Uterus (tissue), 2 donors: ENCODE measurements around the gene SHTN1.

ENCODE experiments used
- CTCF ChIP-seq, 4 experiments: fragments of 200-600 bp in 2 of 4; fragments of 450-650 bp in 2 of 4; sonication (generic) in 2 of 4; IDR thresholded peaks; one replicate each; pipeline ENCODE4 v1.5.1; 2016 to 2019; ENCODE audit warnings: antibody characterized with exemption in 4 of 4, mild to moderate bottlenecking in 2 of 4, moderate library complexity in 1 of 4
- POLR2A ChIP-seq, 2 donors: fragments of 450-650 bp; IDR thresholded peaks; one replicate each; pipeline ENCODE4 v1.6.1; 2016; ENCODE audit warnings: antibody characterized with exemption in 2 of 2, mild to moderate bottlenecking in 1 of 2, moderate library complexity in 1 of 2

GRCh38 chr10:117004227-117005025 is 561 bp downstream of the SHTN1 start:
- TF ChIP-seq POLR2A (IDR thresholded peaks at IDR 0.05) (no peak), CTCF (IDR thresholded peaks at IDR 0.05) (no peak)
